GM12878 (cell line): ENCODE data around the gene FAM167B. TPM values are rescaled to one million over a fixed set of nuclear protein-coding genes. Genes with fewer than 3 reads are reported as not detected.
A peak's percentile ranks its signal among the peaks of the same experiment; 100 is the strongest.

Experiments
- CBX5 ChIP-seq: sonication (generic); IDR thresholded peaks from 2 replicates; pipeline ENCODE4 v1.6.1; 2016; ENCODE audit warnings: low read depth, moderate library complexity, mild to moderate bottlenecking, inconsistent platforms
- DPF2 ChIP-seq: fragments of 450-650 bp; IDR thresholded peaks from 2 replicates; pipeline ENCODE4 v1.6.1; 2017; ENCODE audit warnings: mild to moderate bottlenecking
- HDGF ChIP-seq: fragments of 450-650 bp; IDR thresholded peaks from 2 replicates; pipeline ENCODE4 v1.6.1; 2016; ENCODE audit warnings: antibody characterized with exemption
- NRF1 ChIP-seq: conservative IDR thresholded peaks from 2 replicates; pipeline ENCODE4 v1.6.1; 2011; ENCODE audit warnings: mild to moderate bottlenecking, low read depth, low read length, improper control_type of control experiment
- POLR2A ChIP-seq: IDR thresholded peaks from 2 replicates; pipeline ENCODE4 v1.6.1; 2011; ENCODE audit warnings: low read depth, mild to moderate bottlenecking, low read length
- YBX1 ChIP-seq: fragments of 450-650 bp; IDR thresholded peaks from 2 replicates; pipeline ENCODE4 v1.6.1; 2016; ENCODE audit warnings: antibody characterized with exemption
- ZBED1 ChIP-seq: IDR thresholded peaks from 2 replicates; pipeline ENCODE4 v1.6.1; 2016; ENCODE audit warnings: borderline replicate concordance
- ZNF24 ChIP-seq: fragments of 450-650 bp; IDR thresholded peaks from 2 replicates; pipeline ENCODE4 v1.6.1; 2017; ENCODE audit warnings: antibody characterized with exemption, mild to moderate bottlenecking
- ZNF384 ChIP-seq: IDR thresholded peaks from 2 replicates; pipeline ENCODE4 v1.6.1; 2012; ENCODE audit warnings: low read depth, mild to moderate bottlenecking, low read length, improper control_type of control experiment, borderline replicate concordance
- polyA plus RNA-seq, 11 experiments: library from polyadenylated mRNA; depleted of rRNA in 4 of 11; unstranded in 6 of 11; stranded (reverse) in 5 of 11; fragments of >200 nt; fragmentation: Nextera tagmentation in 4 of 11; fragmentation: Illumina TruSeq in 1 of 11; extraction: Ambion mirVana in 4 of 11; extraction: Trizol in 1 of 11; gene quantifications; 1 replicate in 1 of 11; 2 replicates in 10 of 11; pipeline versions ENCODE4 v1.2.1 to v1.2.3, GENCODE V29; 2011 to 2016; ENCODE audit warnings: inconsistent platforms in 2 of 11, missing spikeins in 2 of 11, low read depth in 1 of 11
- total RNA-seq, 4 experiments: library from RNA; depleted of rRNA in 3 of 4; stranded (reverse); fragments of >200 nt in 3 of 4; fragmentation: Illumina TruSeq in 1 of 4; extraction: Trizol in 1 of 4; gene quantifications; 2 replicates each; pipeline versions ENCODE4 v1.2.1 to v1.2.3, GENCODE V29; 2013 to 2021
- TF ChIP-seq, protein P1 (sequence below): fragments of 450-650 bp; IDR thresholded peaks from 2 replicates; pipeline ENCODE4 v1.6.1; 2017; ENCODE audit warnings: mild to moderate bottlenecking
- TF ChIP-seq, protein P2 (sequence below): fragments of 450-650 bp; IDR thresholded peaks from 2 replicates; pipeline ENCODE4 v1.6.1; 2017; ENCODE audit warnings: low read depth, mild to moderate bottlenecking, moderate library complexity
- TF ChIP-seq, protein P3 (sequence below), 3 experiments: IDR thresholded peaks in 2 of 3; conservative IDR thresholded peaks in 1 of 3; 2 replicates each; pipeline ENCODE4 v1.5.1; 2011; ENCODE audit warnings: low read depth in 3 of 3, low read length in 3 of 3, mild to moderate bottlenecking in 3 of 3, control low read depth in 2 of 3, moderate library complexity in 2 of 3, inconsistent platforms in 1 of 3, mixed read lengths in 1 of 3; ENCODE audit not compliant: control insufficient read depth in 2 of 3, insufficient read depth in 1 of 3; ENCODE audit errors: extremely low read depth in 1 of 3

Gene FAM167B
- total and polyA plus RNA-seq, 10 of the 15 experiments (the other 5 are each of a cell fraction or from before 2014, with no cell fraction given), result 0.07 to 1.2 (median 0.36) TPM; not detected in 2

DNA sequence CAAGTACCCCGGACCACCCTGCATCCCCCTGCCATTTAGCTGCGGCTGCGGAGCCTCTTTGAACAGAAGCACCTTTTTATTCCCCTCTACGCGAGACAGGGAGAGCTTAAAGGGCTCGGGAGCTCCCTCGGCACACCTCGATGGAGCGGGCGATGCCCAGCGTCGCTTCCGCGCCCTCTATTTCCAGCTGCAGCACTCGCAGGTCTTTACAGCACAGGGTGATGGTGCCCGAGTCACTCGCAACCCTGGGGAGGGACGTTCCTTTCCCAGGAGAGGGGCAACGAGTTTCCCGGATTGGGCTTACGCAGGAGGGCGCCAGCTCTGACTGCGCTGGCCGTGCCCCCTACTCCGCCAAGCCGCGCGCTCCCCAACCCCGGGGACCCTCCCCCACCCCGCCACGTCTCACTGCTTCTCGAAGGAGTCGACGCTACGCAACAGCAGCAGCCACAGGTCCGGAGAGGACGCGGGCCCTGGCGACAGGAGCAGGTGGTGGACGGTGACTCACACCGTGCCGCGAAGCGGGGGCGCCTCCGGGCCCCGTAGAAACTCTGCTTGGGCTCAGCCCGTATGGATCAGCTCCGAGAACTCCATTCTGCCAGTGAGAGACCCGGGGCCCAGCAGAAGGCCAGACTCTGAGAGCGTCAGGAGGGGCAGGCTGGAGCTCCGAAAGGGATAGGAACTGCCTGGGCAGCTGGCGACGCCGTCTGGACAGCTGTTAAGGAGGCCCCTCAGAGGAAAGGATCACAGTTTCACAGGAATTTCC is 5.8 kb upstream of the FAM167B start (continued):
- TF ChIP-seq ZBED1, result no peak
- no peak for TF ChIP-seq ZNF24
- TF ChIP-seq CBX5, result no peak
- no peak for TF ChIP-seq ZNF384
- TF ChIP-seq YBX1, result no peak
- TF ChIP-seq, protein P1, sequence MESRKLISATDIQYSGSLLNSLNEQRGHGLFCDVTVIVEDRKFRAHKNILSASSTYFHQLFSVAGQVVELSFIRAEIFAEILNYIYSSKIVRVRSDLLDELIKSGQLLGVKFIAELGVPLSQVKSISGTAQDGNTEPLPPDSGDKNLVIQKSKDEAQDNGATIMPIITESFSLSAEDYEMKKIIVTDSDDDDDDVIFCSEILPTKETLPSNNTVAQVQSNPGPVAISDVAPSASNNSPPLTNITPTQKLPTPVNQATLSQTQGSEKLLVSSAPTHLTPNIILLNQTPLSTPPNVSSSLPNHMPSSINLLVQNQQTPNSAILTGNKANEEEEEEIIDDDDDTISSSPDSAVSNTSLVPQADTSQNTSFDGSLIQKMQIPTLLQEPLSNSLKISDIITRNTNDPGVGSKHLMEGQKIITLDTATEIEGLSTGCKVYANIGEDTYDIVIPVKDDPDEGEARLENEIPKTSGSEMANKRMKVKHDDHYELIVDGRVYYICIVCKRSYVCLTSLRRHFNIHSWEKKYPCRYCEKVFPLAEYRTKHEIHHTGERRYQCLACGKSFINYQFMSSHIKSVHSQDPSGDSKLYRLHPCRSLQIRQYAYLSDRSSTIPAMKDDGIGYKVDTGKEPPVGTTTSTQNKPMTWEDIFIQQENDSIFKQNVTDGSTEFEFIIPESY, result no peak
- peak; percentile 33; the same call in 1 of the 2 replicates for TF ChIP-seq POLR2A
- TF ChIP-seq NRF1, result no peak
- 0 out of 2 replicates have a peak, but pooled peaks have one; percentile 19 for TF ChIP-seq DPF2
- TF ChIP-seq, protein P2, sequence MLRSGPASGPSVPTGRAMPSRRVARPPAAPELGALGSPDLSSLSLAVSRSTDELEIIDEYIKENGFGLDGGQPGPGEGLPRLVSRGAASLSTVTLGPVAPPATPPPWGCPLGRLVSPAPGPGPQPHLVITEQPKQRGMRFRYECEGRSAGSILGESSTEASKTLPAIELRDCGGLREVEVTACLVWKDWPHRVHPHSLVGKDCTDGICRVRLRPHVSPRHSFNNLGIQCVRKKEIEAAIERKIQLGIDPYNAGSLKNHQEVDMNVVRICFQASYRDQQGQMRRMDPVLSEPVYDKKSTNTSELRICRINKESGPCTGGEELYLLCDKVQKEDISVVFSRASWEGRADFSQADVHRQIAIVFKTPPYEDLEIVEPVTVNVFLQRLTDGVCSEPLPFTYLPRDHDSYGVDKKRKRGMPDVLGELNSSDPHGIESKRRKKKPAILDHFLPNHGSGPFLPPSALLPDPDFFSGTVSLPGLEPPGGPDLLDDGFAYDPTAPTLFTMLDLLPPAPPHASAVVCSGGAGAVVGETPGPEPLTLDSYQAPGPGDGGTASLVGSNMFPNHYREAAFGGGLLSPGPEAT, result no peak
- TF ChIP-seq, protein P3, sequence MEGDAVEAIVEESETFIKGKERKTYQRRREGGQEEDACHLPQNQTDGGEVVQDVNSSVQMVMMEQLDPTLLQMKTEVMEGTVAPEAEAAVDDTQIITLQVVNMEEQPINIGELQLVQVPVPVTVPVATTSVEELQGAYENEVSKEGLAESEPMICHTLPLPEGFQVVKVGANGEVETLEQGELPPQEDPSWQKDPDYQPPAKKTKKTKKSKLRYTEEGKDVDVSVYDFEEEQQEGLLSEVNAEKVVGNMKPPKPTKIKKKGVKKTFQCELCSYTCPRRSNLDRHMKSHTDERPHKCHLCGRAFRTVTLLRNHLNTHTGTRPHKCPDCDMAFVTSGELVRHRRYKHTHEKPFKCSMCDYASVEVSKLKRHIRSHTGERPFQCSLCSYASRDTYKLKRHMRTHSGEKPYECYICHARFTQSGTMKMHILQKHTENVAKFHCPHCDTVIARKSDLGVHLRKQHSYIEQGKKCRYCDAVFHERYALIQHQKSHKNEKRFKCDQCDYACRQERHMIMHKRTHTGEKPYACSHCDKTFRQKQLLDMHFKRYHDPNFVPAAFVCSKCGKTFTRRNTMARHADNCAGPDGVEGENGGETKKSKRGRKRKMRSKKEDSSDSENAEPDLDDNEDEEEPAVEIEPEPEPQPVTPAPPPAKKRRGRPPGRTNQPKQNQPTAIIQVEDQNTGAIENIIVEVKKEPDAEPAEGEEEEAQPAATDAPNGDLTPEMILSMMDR (IDR thresholded peaks at IDR 0.05 in 2 of 3, conservative IDR thresholded peaks at IDR 0.05 in 1 of 3; ENCODE audit: control insufficient read depth in 2 of 3, extremely low read depth in 1 of 3, insufficient read depth in 1 of 3, low read depth in 3 of 3, low read length in 3 of 3), result peak in 2 of 3 experiments; percentile 0 to 7; a peak in 1 of 6 replicates
- TF ChIP-seq HDGF, result no peak
